ENCODE data around the gene UBASH3A.

Gene UBASH3A

GRCh38 chr21:42496839-42497202 is 93.1 kb downstream of the UBASH3A start:
- POLR2A ChIA-PET = no interaction called here
- CTCF ChIA-PET = interaction anchor here (0.7 to 1.4 kb wide), 4 partner anchors 9 to 260 kb away, joined by 3 to 6 read pairs (median 4); no protein-coding TSS in a partner anchor

More at GRCh38 chr21:42496839-42497202, 93.1 kb downstream of the UBASH3A start:
- no peaks in the 10 kb centered on the region for H3K36me3 ChIP-seq (ENCODE audit: control insufficient read depth in 4 of 4, insufficient read depth in 4 of 4, low read length in 3 of 4)
- peak overlapping the region; percentile 91 to 92 for H3K27ac ChIP-seq (ENCODE audit: insufficient read depth in 1 of 2, low read depth in 1 of 2, low read length in 2 of 2, poor library complexity in 1 of 2, severe bottlenecking in 2 of 2)
- WGBS (ENCODE audit: insufficient coverage) = 11% methylated on average over 13 of the region's 19 CpGs
- peak overlapping the region; percentile 46 to 85 (median 69) for H3K4me3 ChIP-seq (ENCODE audit: control insufficient read depth in 1 of 7, extremely low read depth in 1 of 7, insufficient read depth in 4 of 7, low read depth in 2 of 7, low read length in 6 of 7)
- no peak for DNase-seq
- peaks cover 13 to 43% (median 34%) of the 10 kb centered on the region in 4 experiments for H3K4me1 ChIP-seq (ENCODE audit: control extremely low read depth in 1 of 4, control insufficient read depth in 4 of 4, insufficient read depth in 4 of 4, low read length in 3 of 4)
- H3K27me3 ChIP-seq (replicated peaks in 2 of 5; ENCODE audit: control insufficient read depth in 4 of 5, insufficient read depth in 5 of 5, low read length in 4 of 5) = no peaks in the 10 kb centered on the region
- no peaks in the 10 kb centered on the region for H3K9me3 ChIP-seq (ENCODE audit: control extremely low read depth in 1 of 5, control insufficient read depth in 4 of 5, insufficient read depth in 2 of 5, low read depth in 1 of 5, low read length in 4 of 5)

Data from common myeloid progenitor, CD34-positive (primary cell).